ACHN (cell line): ENCODE results near the gene B4GALNT1.
"Not testable (repeated sequence)": the region's sequence is repeated elsewhere in the genome, so short reads cannot be mapped to it uniquely, and the experiment has no call there.

Experiments used
- DNase-seq: peaks from one replicate; pipeline ENCODE4 v3.0.0-alpha.2; 2015
- in situ Hi-C: cut with HindIII; loops from 2 replicates; pipeline ENCODE4 v1.10.0; 2017; ENCODE audit warnings: low sequenced_read_pairs, low pct_ligation_motif_present, low pct_unique_long_range_greater_than_20kb

Gene B4GALNT1

DNA sequence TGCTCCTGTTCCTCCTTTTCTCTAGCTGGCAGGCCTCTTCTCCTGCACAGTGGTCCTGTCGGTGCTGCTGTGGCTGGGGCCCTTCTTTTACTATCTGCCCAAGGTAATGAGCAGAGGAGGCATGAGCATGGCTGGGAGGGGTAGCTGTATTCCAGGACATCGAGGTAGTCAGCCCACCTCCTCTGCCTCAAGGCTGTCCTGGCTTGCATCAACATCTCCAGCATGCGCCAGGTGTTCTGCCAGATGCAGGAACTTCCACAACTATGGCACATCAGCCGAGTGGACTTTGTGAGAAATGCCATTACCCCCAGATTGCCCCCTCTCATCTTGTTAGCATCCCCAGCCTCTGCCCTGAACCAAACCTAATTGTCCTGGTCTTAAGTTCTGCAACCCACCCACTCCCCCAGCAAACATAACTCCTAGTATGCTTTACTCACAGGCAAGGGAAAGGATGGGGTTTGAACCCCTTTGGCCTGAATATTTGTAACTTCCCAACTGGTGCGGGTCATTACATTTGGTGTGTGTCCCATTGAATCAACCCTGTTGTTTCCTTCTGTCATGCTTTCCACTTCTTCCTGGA is 9.1 kb downstream of the B4GALNT1 start:
- in situ Hi-C loops: no loop called here
- no peak for DNase-seq

DNA sequence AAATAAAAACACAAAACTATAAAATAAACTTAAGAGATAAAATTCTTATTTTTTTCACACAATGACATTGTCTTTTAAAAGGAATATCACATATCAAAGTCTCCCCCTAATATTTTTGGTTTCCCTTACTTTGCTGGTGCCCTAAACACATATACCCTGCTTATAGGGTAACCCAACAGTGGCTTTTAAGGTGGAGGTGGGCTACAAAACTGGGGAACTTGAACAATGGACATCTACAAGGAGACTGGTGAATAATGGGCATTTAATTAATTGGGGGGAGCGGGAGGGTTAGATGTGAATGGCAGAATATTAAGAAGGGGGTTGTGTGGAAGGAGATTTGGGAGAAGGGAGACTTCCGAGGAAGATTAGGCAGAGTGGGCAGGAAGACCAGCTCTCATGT is 9.6 kb downstream of the B4GALNT1 start:
- in situ Hi-C loops: no loop called here
- DNase-seq: no peak

DNA sequence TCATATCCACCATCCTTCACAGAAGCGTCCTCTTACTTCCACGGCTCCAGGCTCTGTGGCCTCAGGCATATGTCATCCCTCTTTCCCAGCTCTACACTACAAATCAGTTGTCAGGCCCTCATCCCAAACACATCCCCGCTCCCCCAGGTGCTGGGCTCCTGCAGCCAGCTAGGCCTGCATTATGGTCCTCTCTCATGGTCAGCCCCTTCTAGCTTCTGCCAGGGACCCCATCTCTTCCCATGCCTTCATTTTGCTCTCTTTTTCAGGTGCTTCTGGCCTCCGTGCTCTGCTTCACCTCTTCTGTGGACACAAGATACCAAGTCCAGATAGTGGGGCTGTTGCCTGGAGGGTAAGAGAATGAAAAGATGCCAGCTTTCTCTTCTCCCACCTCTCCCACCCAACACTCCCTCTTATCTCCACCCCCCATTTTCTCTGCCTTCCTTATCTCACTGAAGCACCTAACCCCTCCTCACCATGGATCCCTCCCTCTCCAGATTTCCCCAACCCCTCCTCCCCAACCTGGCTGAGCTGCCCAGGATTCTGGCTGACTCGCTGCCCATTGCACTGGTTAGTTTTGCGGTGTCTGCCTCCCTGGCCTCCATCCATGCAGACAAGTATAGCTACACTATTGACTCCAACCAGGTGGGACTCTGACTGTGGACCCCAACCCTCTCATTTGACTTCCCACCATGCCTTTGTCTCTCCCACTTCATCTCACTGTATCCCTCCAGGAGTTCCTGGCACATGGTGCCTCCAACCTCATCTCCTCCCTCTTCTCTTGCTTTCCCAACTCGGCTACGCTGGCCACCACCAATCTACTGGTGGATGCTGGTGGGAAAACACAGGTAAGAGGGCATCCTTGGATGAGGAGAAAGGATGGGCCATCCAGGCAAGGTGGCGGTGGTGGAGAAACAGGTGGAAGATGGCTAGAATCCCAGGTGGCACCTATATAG is 10.4 kb downstream of the B4GALNT1 start:
- in situ Hi-C loops: no loop called here
- DNase-seq: no peak

- in situ Hi-C loops: no loop called here
- DNase-seq: peak; percentile 48
Measured at GRCh38 chr12:57621497-57622292, 11.3 kb downstream of the B4GALNT1 start.

GRCh38 chr12:57620936-57621496 is 12.0 kb downstream of the B4GALNT1 start:
- no peak for DNase-seq
- in situ Hi-C loops: no loop called here

DNA sequence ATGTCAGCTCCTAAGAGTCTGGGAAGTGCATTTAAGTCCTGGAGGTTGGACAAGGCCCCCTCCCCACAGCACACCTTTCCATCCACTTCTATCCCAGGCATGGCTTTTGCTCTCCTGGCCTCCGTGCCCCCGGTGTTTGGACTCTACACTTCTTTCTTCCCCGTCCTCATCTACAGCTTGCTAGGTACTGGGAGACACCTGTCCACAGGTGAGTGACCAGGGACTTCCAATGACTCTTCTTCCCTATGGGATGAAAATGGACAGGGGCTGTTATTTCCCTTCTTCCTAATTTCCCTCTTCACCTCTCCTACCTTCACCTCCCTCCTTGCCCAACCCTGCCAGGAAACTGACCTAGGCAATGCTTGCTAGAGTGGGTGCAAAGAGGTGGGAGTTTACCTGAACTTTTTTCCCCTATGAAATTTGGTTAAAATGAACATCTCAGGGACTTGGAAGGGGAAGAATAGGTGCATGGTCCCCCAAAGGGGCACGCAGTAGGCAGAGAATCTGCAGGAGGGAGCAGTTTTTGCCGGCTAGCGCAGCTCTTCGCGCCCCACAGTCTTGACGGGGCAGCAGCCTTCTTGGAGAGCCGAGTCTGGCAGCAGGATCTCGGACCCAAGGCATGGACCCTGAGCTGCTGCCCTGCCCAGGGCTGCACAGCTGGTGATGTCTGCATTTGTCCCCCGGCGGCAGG is 12.6 kb downstream of the B4GALNT1 start:
- in situ Hi-C loops: no loop called here
- no peak for DNase-seq

GRCh38 chr12:57619434-57620244 is 13.4 kb downstream of the B4GALNT1 start:
- in situ Hi-C loops: no loop called here
- no peak for DNase-seq

DNA sequence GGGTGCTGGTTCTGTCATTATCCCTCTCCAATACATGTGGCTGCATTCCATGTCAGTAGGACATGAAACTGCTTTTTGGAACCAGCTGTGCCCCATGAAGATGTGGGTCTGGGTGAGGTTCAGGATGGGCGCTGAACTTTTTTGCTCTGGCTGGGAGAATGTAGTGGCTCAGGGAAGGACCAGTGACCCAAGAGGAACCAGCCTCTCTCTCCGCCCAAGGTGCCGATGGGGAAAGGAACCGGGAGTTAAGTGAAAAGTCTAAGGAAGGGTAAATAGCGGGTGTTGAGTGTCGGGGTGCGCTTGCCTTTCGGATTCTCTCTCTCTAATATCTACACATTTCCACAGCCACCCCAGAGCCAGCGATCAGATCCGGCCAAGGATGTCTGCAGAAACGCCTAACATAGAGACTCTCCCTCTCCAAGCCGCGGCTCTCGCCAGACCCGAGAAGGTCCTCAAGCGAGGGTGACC is 14.0 kb downstream of the B4GALNT1 start:
- in situ Hi-C loops: no loop called here
- DNase-seq: no peak

DNA sequence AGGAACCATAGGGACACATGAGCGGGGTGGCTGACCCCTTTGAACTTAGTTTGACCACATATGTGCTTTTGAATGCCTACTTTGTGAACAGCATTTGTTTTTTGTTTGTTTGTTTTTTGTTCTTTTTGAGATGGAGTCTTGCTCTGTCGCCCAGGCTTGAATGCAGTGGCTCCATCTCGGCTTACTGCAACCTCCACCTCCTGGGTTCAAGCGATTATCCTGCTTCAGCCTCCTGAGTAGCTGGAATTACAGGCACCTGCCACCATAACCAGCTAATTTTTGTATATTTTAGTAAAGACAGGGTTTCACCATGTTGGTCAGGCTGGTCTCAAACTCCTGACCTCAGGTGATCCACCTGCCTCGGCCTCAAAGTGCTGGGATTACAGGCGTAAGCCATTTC is 14.6 kb downstream of the B4GALNT1 start:
- DNase-seq, in situ Hi-C loops: not testable (repeated sequence)

- in situ Hi-C loops: no loop called here
- no peak for DNase-seq
Measured at GRCh38 chr12:57617942-57618341, 15.1 kb downstream of the B4GALNT1 start.

- peak; percentile 23 for DNase-seq
Measured at GRCh38 chr12:57616383-57617101, 16.5 kb downstream of the B4GALNT1 start.

DNA sequence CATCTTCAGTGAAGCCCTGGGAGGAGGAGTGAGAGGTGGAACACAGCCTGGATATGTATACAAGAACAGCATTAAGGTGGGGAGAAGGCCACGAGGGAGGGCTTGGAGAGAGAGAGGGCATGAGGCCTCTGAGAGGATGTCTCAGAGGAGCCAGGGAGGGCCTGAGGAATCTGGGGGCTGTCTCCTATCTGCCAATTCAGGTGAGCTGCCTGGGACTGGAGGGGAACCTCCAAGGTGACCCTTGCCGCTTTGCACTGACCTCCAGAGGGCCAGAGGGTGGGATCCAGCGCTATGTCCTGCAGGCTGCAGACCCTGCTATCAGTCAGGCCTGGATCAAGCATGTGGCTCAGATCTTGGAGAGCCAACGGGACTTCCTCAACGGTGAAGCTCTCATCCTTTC is 17.4 kb downstream of the B4GALNT1 start:
- in situ Hi-C loops: no loop called here

More at GRCh38 chr12:57616383-57617101, 16.5 kb downstream of the B4GALNT1 start:
- in situ Hi-C loops: no loop called here

GRCh38 chr12:57614948-57615500 is 18.0 kb downstream of the B4GALNT1 start:
- no peak for DNase-seq
- in situ Hi-C loops: no loop called here

More for the DNA sequence above, 17.4 kb downstream of the B4GALNT1 start:
- DNase-seq: no peak

DNA sequence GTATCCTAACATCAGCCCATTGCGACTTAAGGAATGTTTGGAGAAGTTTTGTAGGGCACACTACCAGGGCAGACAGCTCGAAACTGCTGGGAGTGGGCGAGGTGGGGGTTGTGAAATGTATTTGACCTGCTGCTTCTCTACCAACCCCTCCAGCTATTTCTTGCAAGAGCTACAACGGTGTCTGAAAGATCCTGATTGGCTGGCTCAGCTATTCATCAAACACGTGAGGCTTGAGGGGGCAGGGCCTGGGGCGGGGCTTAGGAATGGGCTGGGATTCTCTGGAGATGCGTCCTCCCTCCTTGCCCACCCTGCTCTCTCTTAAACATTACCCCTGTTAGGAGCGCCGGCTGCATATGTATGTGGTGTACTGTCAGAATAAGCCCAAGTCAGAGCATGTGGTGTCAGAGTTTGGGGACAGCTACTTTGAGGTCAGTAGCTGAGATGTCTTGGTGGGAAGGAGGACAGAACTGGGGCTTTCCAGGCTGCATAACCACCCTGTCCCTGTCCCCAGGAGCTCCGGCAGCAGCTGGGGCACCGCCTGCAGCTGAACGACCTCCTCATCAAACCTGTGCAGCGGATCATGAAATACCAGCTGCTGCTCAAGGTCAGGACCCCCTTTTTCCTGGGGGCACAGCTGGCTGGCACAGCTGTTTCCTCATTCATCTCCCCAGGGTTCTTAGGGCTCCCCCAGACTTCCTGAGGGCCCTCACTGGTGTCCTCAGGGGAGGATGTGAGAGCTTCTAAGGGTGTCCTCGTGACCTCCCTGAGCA is 18.6 kb downstream of the B4GALNT1 start:
- peak; percentile 14 for DNase-seq
- in situ Hi-C loops: no loop called here

DNA sequence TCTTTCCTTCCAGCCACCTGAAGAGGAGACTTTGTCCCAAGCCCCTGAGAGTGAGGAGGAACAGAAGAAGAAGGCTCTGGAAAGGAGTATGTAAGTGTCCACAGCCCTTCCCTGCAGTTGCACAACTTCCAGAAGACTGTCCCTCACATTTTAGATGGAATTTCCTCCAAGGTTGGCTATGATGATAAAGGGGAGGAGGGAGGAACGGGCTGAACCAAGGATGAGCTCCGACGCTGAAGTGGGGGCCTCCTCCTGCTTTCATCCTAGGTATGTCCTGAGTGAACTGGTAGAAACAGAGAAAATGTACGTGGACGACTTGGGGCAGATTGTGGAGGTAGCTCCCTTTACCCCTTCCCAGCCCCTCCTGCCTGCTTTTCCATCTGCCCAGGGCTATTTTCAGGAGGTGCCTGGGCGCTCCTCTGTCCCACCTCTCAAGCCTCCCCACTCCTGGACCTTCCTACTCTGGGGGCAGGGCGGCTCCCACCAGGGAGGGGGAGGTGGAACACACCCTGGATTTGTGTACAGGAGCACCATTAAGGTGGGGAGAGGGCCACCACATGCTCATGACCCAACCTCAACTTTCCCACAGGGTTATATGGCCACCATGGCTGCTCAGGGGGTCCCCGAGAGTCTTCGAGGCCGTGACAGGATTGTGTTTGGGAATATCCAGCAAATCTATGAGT is 19.4 kb downstream of the B4GALNT1 start:
- DNase-seq: no peak
- in situ Hi-C loops: no loop called here
